ENCODE results near the gene MED27. TPM values are rescaled to one million over a fixed set of nuclear protein-coding genes. Genes with fewer than 3 reads are reported as not detected.

Gene MED27
- total RNA-seq, 1 experiment from 2014 or later = 38.4 TPM

GRCh38 chr9:132074736-132075135 is 4.9 kb downstream of the MED27 start:
- peaks cover 98% of the 10 kb centered on the region for H3K79me2 ChIP-seq (ENCODE audit: low read length)

GRCh38 chr9:132071847-132072507 is 7.7 kb downstream of the MED27 start:
- H3F3A ChIP-seq (ENCODE audit: low read length, unreplicated experiment) = no peaks in the 10 kb centered on the region
- H3K9ac ChIP-seq (ENCODE audit: low read length) = no peak overlapping the region
- H3K9me2 ChIP-seq (replicated peaks; ENCODE audit: low read length) = no peaks in the 10 kb centered on the region
- no peak overlapping the region for H3K4me2 ChIP-seq (ENCODE audit: low read length)
- H4K20me1 ChIP-seq (ENCODE audit: low read length) = 0 out of 2 replicates have a peak, but pooled peaks cover 4% of the 10 kb centered on the region
- no TSS peak for BruUV-seq (replicated peaks)
- ChIA-PET POLR2A (ENCODE audit: unreplicated experiment) (no interaction called here), CTCF (no interaction called here)
- DNase-seq (no peak), ATAC-seq (no peak)
- no peak overlapping the region for H3K27ac ChIP-seq (ENCODE audit: low read length)
- no peaks in the 10 kb centered on the region for H3K27me3 ChIP-seq (ENCODE audit: low read length)
- H2AFZ ChIP-seq (ENCODE audit: low read length) = no peak overlapping the region
- peaks cover 9% of the 10 kb centered on the region for H3K4me1 ChIP-seq (ENCODE audit: insufficient read depth, low read length)
- peaks cover 82% of the 10 kb centered on the region for H3K79me2 ChIP-seq (ENCODE audit: low read length)
- H3K36me3 ChIP-seq (ENCODE audit: low read depth, low read length) = peaks cover 15% of the 10 kb centered on the region
- intact Hi-C loops (cut with micrococcal nuclease) = loop anchor here (10.0 kb wide), 1 partner anchor 93 kb away; the partner anchor contains the start of gene NTNG2
- no peaks in the 10 kb centered on the region for H3K9me3 ChIP-seq (ENCODE audit: low read length)
- no peak overlapping the region for H3K4me3 ChIP-seq (ENCODE audit: low read length)
- TF ChIP-seq EZH2 (IDR thresholded peaks at IDR 0.05; ENCODE audit: low read length, unreplicated experiment) = no peak
- no peak for TF ChIP-seq CTCF (conservative IDR thresholded peaks at IDR 0.05; ENCODE audit: low read depth, low read length)
- no peak for TF ChIP-seq EZH2phosphoT487 (IDR thresholded peaks at IDR 0.05; ENCODE audit: borderline replicate concordance, low read length)

More at GRCh38 chr9:132074736-132075135, 4.9 kb downstream of the MED27 start:
- no TSS peak for BruUV-seq (replicated peaks)
- H4K20me1 ChIP-seq (ENCODE audit: low read length) = 0 out of 2 replicates have a peak, but pooled peaks cover 6% of the 10 kb centered on the region
- no peak overlapping the region for H3K9ac ChIP-seq (ENCODE audit: low read length)
- POLR2A ChIA-PET (ENCODE audit: unreplicated experiment) = no interaction called here
- no peaks in the 10 kb centered on the region for H3K9me3 ChIP-seq (ENCODE audit: low read length)
- H3K27ac ChIP-seq (ENCODE audit: low read length) = no peak overlapping the region
- ATAC-seq = no peak
- H3K27me3 ChIP-seq (ENCODE audit: low read length) = no peaks in the 10 kb centered on the region
- TF ChIP-seq EZH2 (IDR thresholded peaks at IDR 0.05; ENCODE audit: low read length, unreplicated experiment) = no peak
- TF ChIP-seq EZH2phosphoT487 (IDR thresholded peaks at IDR 0.05; ENCODE audit: borderline replicate concordance, low read length) = no peak
- TF ChIP-seq CTCF (conservative IDR thresholded peaks at IDR 0.05; ENCODE audit: low read depth, low read length) = no peak
- H3K4me1 ChIP-seq (ENCODE audit: insufficient read depth, low read length) = peaks cover 26% of the 10 kb centered on the region
- intact Hi-C loops (cut with micrococcal nuclease) = loop anchor here (5.0 to 10.0 kb wide), 2 partner anchors 67 to 90 kb away; partner anchors contain the start of gene NTNG2
- H3K4me3 ChIP-seq (ENCODE audit: low read length) = no peak overlapping the region
- no peak for DNase-seq
- CTCF ChIA-PET = no interaction called here
- no peak overlapping the region for H3K4me2 ChIP-seq (ENCODE audit: low read length)
- H3K36me3 ChIP-seq (ENCODE audit: low read depth, low read length) = peaks cover 17% of the 10 kb centered on the region
- H2AFZ ChIP-seq (ENCODE audit: low read length) = no peak overlapping the region
- no peaks in the 10 kb centered on the region for H3F3A ChIP-seq (ENCODE audit: low read length, unreplicated experiment)
- no peaks in the 10 kb centered on the region for H3K9me2 ChIP-seq (replicated peaks; ENCODE audit: low read length)
